WTC11 (cell line): ENCODE results near the gene CTCF.

Experiments used
- ETV6 ChIP-seq: sonication (generic); formaldehyde crosslinking; IDR thresholded peaks from 2 replicates; pipeline ENCODE4 v1.8.1; 2022; ENCODE audit warnings: mild to moderate bottlenecking, missing genetic modification reagents
- FOXK1 ChIP-seq: sonication (generic); formaldehyde crosslinking; IDR thresholded peaks from 2 replicates; pipeline ENCODE4 v1.8.0; 2022; ENCODE audit warnings: mild to moderate bottlenecking, moderate library complexity, missing genetic modification reagents
- JAZF1 ChIP-seq: fragments of 250-450 bp; sonication (Bioruptor Pico); IDR thresholded peaks from 2 replicates; pipeline ENCODE4 v1.9.0; 2021; ENCODE audit warnings: moderate library complexity, mild to moderate bottlenecking, inconsistent platforms
- NFE2L1 ChIP-seq: sonication (generic); formaldehyde crosslinking; IDR thresholded peaks from 2 replicates; pipeline ENCODE4 v1.8.1; 2023; ENCODE audit warnings: missing genetic modification reagents
- NR2C2 ChIP-seq: sonication (generic); formaldehyde crosslinking; IDR thresholded peaks from 2 replicates; pipeline ENCODE4 v1.8.0; 2022; ENCODE audit warnings: mild to moderate bottlenecking, missing genetic modification reagents
- RORB ChIP-seq: fragments of 250-450 bp; sonication (Bioruptor Pico); IDR thresholded peaks from 2 replicates; pipeline ENCODE4 v1.9.0; 2021; ENCODE audit warnings: mild to moderate bottlenecking
- TF ChIP-seq, protein P1 (sequence below): fragments of 200-600 bp; IDR thresholded peaks from 2 replicates; pipeline ENCODE4 v1.8.0; 2022; ENCODE audit warnings: antibody characterized with exemption
- TF ChIP-seq, protein P2 (sequence below): sonication (generic); formaldehyde crosslinking; IDR thresholded peaks from 2 replicates; pipeline ENCODE4 v1.8.1; 2023; ENCODE audit warnings: mild to moderate bottlenecking, moderate library complexity, missing genetic modification reagents
- TF ChIP-seq, protein P3 (sequence below): sonication (generic); formaldehyde crosslinking; IDR thresholded peaks from 2 replicates; pipeline ENCODE4 v1.8.1; 2023; ENCODE audit warnings: mild to moderate bottlenecking, missing genetic modification reagents, borderline replicate concordance
- TF ChIP-seq, protein P4 (sequence below): fragments of 250-450 bp; sonication (Bioruptor Pico); IDR thresholded peaks from 2 replicates; pipeline ENCODE4 v2.1.2; 2022; ENCODE audit warnings: mild to moderate bottlenecking, moderate library complexity
- TF ChIP-seq, protein P5 (sequence below): sonication (generic); formaldehyde crosslinking; IDR thresholded peaks from 2 replicates; pipeline ENCODE4 v1.8.1; 2022; ENCODE audit warnings: mild to moderate bottlenecking, moderate library complexity, missing genetic modification reagents

DNA sequence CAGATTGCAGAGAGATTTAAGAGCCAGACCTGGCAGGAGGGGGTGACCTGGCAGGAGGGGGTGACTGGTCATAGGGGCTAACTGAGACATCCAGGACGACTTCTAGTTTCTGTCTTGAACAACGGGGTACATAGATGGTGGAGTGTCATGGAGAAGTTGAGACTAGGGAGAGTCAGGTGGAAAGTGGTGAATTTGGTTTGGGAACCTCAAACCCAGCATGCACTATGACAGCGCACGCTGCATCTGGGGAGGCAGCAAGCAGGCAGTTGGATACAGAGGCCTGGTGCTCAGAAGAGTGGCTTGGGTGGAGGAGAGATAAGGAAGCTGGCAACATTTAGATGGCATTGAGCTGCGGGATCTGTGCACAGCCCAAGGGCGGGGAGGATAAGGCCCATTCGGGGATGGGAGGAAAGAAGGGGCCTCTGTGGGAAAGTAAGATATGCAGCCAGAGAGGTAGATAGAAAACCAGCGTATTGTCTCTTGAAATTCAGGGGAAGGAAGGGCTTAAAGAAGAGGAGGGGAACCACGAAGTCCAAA, 29.2 kb upstream of the CTCF start:
- TF ChIP-seq, protein P1, sequence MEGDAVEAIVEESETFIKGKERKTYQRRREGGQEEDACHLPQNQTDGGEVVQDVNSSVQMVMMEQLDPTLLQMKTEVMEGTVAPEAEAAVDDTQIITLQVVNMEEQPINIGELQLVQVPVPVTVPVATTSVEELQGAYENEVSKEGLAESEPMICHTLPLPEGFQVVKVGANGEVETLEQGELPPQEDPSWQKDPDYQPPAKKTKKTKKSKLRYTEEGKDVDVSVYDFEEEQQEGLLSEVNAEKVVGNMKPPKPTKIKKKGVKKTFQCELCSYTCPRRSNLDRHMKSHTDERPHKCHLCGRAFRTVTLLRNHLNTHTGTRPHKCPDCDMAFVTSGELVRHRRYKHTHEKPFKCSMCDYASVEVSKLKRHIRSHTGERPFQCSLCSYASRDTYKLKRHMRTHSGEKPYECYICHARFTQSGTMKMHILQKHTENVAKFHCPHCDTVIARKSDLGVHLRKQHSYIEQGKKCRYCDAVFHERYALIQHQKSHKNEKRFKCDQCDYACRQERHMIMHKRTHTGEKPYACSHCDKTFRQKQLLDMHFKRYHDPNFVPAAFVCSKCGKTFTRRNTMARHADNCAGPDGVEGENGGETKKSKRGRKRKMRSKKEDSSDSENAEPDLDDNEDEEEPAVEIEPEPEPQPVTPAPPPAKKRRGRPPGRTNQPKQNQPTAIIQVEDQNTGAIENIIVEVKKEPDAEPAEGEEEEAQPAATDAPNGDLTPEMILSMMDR: no peak
- TF ChIP-seq, protein P2, sequence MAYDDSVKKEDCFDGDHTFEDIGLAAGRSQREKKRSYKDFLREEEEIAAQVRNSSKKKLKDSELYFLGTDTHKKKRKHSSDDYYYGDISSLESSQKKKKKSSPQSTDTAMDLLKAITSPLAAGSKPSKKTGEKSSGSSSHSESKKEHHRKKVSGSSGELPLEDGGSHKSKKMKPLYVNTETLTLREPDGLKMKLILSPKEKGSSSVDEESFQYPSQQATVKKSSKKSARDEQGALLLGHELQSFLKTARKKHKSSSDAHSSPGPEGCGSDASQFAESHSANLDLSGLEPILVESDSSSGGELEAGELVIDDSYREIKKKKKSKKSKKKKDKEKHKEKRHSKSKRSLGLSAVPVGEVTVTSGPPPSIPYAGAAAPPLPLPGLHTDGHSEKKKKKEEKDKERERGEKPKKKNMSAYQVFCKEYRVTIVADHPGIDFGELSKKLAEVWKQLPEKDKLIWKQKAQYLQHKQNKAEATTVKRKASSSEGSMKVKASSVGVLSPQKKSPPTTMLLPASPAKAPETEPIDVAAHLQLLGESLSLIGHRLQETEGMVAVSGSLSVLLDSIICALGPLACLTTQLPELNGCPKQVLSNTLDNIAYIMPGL (CRISPR knock-in tag): no peak
- no peak for TF ChIP-seq FOXK1 (CRISPR knock-in tag)
- TF ChIP-seq, protein P3, sequence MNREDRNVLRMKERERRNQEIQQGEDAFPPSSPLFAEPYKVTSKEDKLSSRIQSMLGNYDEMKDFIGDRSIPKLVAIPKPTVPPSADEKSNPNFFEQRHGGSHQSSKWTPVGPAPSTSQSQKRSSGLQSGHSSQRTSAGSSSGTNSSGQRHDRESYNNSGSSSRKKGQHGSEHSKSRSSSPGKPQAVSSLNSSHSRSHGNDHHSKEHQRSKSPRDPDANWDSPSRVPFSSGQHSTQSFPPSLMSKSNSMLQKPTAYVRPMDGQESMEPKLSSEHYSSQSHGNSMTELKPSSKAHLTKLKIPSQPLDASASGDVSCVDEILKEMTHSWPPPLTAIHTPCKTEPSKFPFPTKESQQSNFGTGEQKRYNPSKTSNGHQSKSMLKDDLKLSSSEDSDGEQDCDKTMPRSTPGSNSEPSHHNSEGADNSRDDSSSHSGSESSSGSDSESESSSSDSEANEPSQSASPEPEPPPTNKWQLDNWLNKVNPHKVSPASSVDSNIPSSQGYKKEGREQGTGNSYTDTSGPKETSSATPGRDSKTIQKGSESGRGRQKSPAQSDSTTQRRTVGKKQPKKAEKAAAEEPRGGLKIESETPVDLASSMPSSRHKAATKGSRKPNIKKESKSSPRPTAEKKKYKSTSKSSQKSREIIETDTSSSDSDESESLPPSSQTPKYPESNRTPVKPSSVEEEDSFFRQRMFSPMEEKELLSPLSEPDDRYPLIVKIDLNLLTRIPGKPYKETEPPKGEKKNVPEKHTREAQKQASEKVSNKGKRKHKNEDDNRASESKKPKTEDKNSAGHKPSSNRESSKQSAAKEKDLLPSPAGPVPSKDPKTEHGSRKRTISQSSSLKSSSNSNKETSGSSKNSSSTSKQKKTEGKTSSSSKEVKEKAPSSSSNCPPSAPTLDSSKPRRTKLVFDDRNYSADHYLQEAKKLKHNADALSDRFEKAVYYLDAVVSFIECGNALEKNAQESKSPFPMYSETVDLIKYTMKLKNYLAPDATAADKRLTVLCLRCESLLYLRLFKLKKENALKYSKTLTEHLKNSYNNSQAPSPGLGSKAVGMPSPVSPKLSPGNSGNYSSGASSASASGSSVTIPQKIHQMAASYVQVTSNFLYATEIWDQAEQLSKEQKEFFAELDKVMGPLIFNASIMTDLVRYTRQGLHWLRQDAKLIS (CRISPR knock-in tag): no peak
- no peak for TF ChIP-seq NR2C2 (CRISPR knock-in tag)
- TF ChIP-seq NFE2L1 (CRISPR knock-in tag): no peak
- no peak for TF ChIP-seq ETV6 (CRISPR knock-in tag)
- TF ChIP-seq, protein P4, sequence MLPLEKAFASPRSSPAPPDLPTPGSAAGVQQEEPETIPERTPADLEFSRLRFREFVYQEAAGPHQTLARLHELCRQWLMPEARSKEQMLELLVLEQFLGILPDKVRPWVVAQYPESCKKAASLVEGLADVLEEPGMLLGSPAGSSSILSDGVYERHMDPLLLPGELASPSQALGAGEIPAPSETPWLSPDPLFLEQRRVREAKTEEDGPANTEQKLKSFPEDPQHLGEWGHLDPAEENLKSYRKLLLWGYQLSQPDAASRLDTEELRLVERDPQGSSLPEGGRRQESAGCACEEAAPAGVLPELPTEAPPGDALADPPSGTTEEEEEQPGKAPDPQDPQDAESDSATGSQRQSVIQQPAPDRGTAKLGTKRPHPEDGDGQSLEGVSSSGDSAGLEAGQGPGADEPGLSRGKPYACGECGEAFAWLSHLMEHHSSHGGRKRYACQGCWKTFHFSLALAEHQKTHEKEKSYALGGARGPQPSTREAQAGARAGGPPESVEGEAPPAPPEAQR (CRISPR knock-in tag): no peak
- TF ChIP-seq, protein P5, sequence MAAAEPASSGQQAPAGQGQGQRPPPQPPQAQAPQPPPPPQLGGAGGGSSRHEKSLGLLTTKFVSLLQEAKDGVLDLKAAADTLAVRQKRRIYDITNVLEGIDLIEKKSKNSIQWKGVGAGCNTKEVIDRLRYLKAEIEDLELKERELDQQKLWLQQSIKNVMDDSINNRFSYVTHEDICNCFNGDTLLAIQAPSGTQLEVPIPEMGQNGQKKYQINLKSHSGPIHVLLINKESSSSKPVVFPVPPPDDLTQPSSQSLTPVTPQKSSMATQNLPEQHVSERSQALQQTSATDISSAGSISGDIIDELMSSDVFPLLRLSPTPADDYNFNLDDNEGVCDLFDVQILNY (CRISPR knock-in tag): no peak
- TF ChIP-seq JAZF1 (CRISPR knock-in tag): no peak
- TF ChIP-seq RORB (CRISPR knock-in tag): no peak
